ENCODE measurements around the gene HDAC5. TPM values are rescaled to one million over a fixed set of nuclear protein-coding genes. Genes with fewer than 3 reads are reported as not detected.
"Not testable (repeated sequence)": the region's sequence is repeated elsewhere in the genome, so short reads cannot be mapped to it uniquely, and the experiment has no call there.

The HDAC5 gene
- total RNA-seq, 3 donors from 2014 or later: 66.5 to 79.3 (median 75.4) TPM

DNA sequence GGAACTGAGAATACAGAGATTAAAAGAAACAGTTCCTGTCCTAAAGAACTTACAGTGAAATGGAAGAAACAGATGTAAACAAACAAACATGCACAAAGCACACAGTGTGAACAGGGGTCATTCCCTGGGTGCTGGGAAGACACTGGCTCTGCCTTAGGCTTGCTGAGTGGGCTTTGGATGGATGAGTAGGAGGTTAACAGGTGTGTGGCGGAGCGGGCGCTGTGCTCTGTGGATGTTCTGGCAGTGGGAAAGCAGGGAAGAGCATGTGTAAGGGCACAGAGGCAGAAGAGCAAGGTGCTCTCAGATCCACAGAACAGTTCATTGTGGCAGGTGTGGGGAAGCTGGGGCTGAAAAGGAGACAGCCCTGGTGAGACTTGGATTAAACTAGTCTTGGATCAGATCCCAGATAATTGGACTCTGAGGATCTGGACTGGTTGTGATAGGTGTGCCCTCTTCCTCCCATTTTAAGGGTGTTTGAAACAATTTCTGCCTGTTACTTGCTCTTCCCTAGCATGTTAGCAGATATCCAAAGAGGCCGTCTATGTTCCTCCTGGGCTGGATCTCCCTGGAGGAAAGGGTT, 26.4 kb upstream of the HDAC5 start:
- no peak for DNase-seq (ENCODE audit: low spot score in 2 of 2)
- no peaks in the 10 kb centered on the region for H3K27me3 ChIP-seq
- no peak overlapping the region for H3K27ac ChIP-seq
- no peaks in the 10 kb centered on the region for H3K36me3 ChIP-seq
- TF ChIP-seq, protein P1, sequence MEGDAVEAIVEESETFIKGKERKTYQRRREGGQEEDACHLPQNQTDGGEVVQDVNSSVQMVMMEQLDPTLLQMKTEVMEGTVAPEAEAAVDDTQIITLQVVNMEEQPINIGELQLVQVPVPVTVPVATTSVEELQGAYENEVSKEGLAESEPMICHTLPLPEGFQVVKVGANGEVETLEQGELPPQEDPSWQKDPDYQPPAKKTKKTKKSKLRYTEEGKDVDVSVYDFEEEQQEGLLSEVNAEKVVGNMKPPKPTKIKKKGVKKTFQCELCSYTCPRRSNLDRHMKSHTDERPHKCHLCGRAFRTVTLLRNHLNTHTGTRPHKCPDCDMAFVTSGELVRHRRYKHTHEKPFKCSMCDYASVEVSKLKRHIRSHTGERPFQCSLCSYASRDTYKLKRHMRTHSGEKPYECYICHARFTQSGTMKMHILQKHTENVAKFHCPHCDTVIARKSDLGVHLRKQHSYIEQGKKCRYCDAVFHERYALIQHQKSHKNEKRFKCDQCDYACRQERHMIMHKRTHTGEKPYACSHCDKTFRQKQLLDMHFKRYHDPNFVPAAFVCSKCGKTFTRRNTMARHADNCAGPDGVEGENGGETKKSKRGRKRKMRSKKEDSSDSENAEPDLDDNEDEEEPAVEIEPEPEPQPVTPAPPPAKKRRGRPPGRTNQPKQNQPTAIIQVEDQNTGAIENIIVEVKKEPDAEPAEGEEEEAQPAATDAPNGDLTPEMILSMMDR (IDR thresholded peaks at IDR 0.05): no peak
- TF ChIP-seq POLR2AphosphoS5 (IDR thresholded peaks at IDR 0.05): no peak
- TF ChIP-seq POLR2A (IDR thresholded peaks at IDR 0.05): no peak
- no peaks in the 10 kb centered on the region for H3K9me3 ChIP-seq
- intact Hi-C loops (cut with DNase I; ENCODE audit: low total_unique reads): no loop called here
- no peak overlapping the region for H3K4me3 ChIP-seq
- H3K4me1 ChIP-seq: no peaks in the 10 kb centered on the region

DNA sequence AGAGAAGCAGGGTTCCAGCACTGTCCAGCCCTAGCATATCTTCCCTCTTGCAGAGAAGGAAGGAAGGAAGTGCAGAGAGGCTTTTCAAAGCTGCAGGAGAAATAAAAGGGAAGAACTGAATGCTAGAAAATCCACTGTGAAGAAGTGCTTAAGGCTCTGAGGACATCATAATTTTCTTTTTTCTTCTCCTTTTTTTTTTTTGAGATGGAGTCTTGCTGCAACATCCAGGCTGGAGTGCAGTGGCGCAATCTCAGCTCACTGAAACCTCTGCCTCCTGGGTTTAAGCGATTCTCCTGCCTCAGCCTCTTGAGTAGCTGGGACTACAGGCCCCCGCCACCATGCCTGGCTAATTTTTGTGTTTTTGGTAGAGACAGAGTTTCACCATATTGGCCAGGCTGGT, 25.6 kb upstream of the HDAC5 start:
- H3K9me3 ChIP-seq; intact Hi-C loops (cut with DNase I; ENCODE audit: low total_unique reads); DNase-seq (ENCODE audit: low spot score in 2 of 2); H3K4me1 ChIP-seq; H3K27ac ChIP-seq; H3K4me3 ChIP-seq; H3K27me3 ChIP-seq; H3K36me3 ChIP-seq: not testable (repeated sequence)

DNA sequence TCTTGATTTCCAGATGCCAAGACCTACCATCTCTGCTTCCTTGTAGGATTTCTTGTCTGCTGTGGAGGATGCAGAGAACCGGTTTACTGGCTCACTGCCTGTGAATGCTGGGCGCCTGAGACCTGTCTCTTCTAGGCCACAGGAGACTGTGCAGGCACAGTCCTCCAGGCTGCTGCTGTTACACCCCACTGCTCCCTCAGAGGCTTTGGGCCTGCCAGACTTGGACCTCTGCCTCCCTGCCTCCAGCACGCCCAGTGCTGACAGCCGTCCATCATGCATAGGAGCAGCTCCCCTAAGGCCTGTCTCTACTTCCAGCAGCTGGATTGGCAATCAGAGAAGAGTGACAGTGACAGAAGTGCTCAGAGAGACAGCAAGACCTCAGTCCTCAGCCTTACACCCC, 24.4 kb upstream of the HDAC5 start:
- Histone ChIP-seq H3K27ac (no peak overlapping the region), H3K4me3 (no peak overlapping the region), H3K9me3 (no peaks in the 10 kb centered on the region), H3K4me1 (no peaks in the 10 kb centered on the region), H3K36me3 (no peaks in the 10 kb centered on the region), H3K27me3 (no peaks in the 10 kb centered on the region)
- TF ChIP-seq, protein P1 (IDR thresholded peaks at IDR 0.05): no peak
- TF ChIP-seq POLR2AphosphoS5 (IDR thresholded peaks at IDR 0.05): no peak
- intact Hi-C loops (cut with DNase I; ENCODE audit: low total_unique reads): no loop called here
- DNase-seq (ENCODE audit: low spot score in 2 of 2): no peak

GRCh38 chr17:44146375-44147346, 23.2 kb upstream of the HDAC5 start:
- TF ChIP-seq POLR2A (IDR thresholded peaks at IDR 0.05) (no peak), POLR2AphosphoS5 (IDR thresholded peaks at IDR 0.05) (no peak)
- TF ChIP-seq, protein P1 (IDR thresholded peaks at IDR 0.05): no peak
- H3K27me3 ChIP-seq: no peaks in the 10 kb centered on the region
- H3K9me3 ChIP-seq: no peaks in the 10 kb centered on the region
- no peak overlapping the region for H3K4me3 ChIP-seq
- H3K4me1 ChIP-seq: no peaks in the 10 kb centered on the region
- no peaks in the 10 kb centered on the region for H3K36me3 ChIP-seq
- intact Hi-C loops (cut with DNase I; ENCODE audit: low total_unique reads): no loop called here
- DNase-seq (ENCODE audit: low spot score in 2 of 2): no peak
- H3K27ac ChIP-seq: no peak overlapping the region

DNA sequence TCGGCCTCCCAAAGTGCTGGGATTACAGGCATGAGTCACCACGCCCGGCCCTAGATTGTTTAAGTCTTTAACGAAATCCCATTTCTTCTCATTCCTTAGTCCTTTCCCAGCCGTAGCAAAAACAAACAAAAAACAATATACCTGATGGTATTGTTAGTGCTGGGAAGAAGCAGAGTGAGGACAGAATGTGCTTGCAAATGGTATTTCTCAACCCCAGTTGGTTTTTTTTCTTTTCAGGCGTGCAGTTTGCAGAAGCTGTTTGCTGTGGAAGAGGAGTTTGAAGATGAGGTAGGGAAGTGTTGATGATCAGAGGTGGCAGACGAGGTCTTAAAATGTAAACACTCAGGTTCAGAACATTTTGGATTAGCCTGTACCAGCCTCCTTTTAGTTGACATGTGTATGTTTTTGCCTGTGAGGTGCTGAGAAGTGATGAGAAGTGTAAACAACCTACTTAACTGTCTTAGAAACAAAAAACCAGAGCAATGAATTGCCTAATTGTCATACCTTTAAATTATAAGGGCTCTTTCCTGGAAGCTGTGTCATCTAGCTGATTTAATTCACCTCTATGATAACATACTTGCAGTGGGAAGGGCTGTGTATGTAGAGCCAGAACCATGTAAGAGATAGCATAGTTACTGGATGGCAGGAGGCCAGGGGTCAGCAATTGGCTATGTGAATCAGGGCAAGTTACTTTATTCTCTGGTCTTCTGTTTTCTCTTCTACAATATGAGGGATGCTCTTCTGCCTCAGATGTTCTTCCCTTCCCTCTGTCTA, 21.7 kb upstream of the HDAC5 start:
- no peak for TF ChIP-seq POLR2A (IDR thresholded peaks at IDR 0.05)
- TF ChIP-seq, protein P1 (IDR thresholded peaks at IDR 0.05): no peak
- TF ChIP-seq POLR2AphosphoS5 (IDR thresholded peaks at IDR 0.05): no peak
- Histone ChIP-seq H3K36me3 (no peaks in the 10 kb centered on the region), H3K9me3 (no peaks in the 10 kb centered on the region), H3K4me1 (no peaks in the 10 kb centered on the region), H3K27ac (no peak overlapping the region), H3K27me3 (no peaks in the 10 kb centered on the region), H3K4me3 (no peak overlapping the region)
- intact Hi-C loops (cut with DNase I; ENCODE audit: low total_unique reads): no loop called here
- DNase-seq (ENCODE audit: low spot score in 2 of 2): no peak

- H3K27ac ChIP-seq; H3K4me3 ChIP-seq; H3K4me1 ChIP-seq; intact Hi-C loops (cut with DNase I; ENCODE audit: low total_unique reads); H3K36me3 ChIP-seq; H3K9me3 ChIP-seq; H3K27me3 ChIP-seq; DNase-seq (ENCODE audit: low spot score in 2 of 2): not testable (repeated sequence)
These were observed 20.5 kb upstream of the HDAC5 start for GRCh38 chr17:44143921-44144320.

Measured in breast epithelium (tissue), 4 donors.